ENCODE measurements around the gene TSPAN14. TPM values are rescaled to one million over a fixed set of nuclear protein-coding genes. Genes with fewer than 3 reads are reported as not detected.

The TSPAN14 gene
- total RNA-seq, 1 donor from 2014 or later = 161 TPM

- Histone ChIP-seq H3K27me3 (no peaks in the 10 kb centered on the region), H3K9me3 (no peaks in the 10 kb centered on the region), H3K4me3 (no peak overlapping the region), H3K36me3 (no peaks in the 10 kb centered on the region), H3K27ac (no peak overlapping the region), H3K4me1 (no peaks in the 10 kb centered on the region)
- TF ChIP-seq CTCF (IDR thresholded peaks at IDR 0.05) = no peak
- intact Hi-C loops (cut with DNase I) = no loop called here
- DNase-seq (ENCODE audit: low spot score in 2 of 2) = no peak
These were observed 99.9 kb downstream of the TSPAN14 start for GRCh38 chr10:80554050-80554449.

GRCh38 chr10:80555415-80555814 lies 101.3 kb downstream of the TSPAN14 start:
- intact Hi-C loops (cut with DNase I) = no loop called here
- no peaks in the 10 kb centered on the region for H3K36me3 ChIP-seq
- no peaks in the 10 kb centered on the region for H3K9me3 ChIP-seq
- H3K4me3 ChIP-seq = no peak overlapping the region
- DNase-seq (ENCODE audit: low spot score in 2 of 2) = no peak
- TF ChIP-seq CTCF (IDR thresholded peaks at IDR 0.05) = no peak
- H3K27me3 ChIP-seq = no peaks in the 10 kb centered on the region
- H3K27ac ChIP-seq = no peak overlapping the region
- no peaks in the 10 kb centered on the region for H3K4me1 ChIP-seq

GRCh38 chr10:80561950-80562349 lies 107.8 kb downstream of the TSPAN14 start:
- no peak for DNase-seq (ENCODE audit: low spot score in 2 of 2)
- H3K36me3 ChIP-seq = no peaks in the 10 kb centered on the region
- no peak overlapping the region for H3K4me3 ChIP-seq
- no peak overlapping the region for H3K27ac ChIP-seq
- H3K4me1 ChIP-seq = no peaks in the 10 kb centered on the region
- intact Hi-C loops (cut with DNase I) = no loop called here
- H3K9me3 ChIP-seq = no peaks in the 10 kb centered on the region
- no peaks in the 10 kb centered on the region for H3K27me3 ChIP-seq
- no peak for TF ChIP-seq CTCF (IDR thresholded peaks at IDR 0.05)

- Histone ChIP-seq H3K27me3 (no peaks in the 10 kb centered on the region), H3K27ac (no peak overlapping the region), H3K4me3 (no peak overlapping the region), H3K36me3 (no peaks in the 10 kb centered on the region), H3K9me3 (no peaks in the 10 kb centered on the region), H3K4me1 (no peaks in the 10 kb centered on the region)
- no peak for DNase-seq (ENCODE audit: low spot score in 2 of 2)
- TF ChIP-seq CTCF (IDR thresholded peaks at IDR 0.05) = no peak
- intact Hi-C loops (cut with DNase I) = no loop called here
These were observed 113.2 kb downstream of the TSPAN14 start for GRCh38 chr10:80567292-80567691.

- DNase-seq (ENCODE audit: low spot score in 2 of 2) = no peak
- no peaks in the 10 kb centered on the region for H3K36me3 ChIP-seq
- TF ChIP-seq CTCF (IDR thresholded peaks at IDR 0.05) = no peak
- no peaks in the 10 kb centered on the region for H3K4me1 ChIP-seq
- H3K27me3 ChIP-seq = no peaks in the 10 kb centered on the region
- no peak overlapping the region for H3K27ac ChIP-seq
- H3K4me3 ChIP-seq = no peak overlapping the region
- intact Hi-C loops (cut with DNase I) = no loop called here
- no peaks in the 10 kb centered on the region for H3K9me3 ChIP-seq
These were observed 115.2 kb downstream of the TSPAN14 start for GRCh38 chr10:80569131-80569895.

Measured in ascending aorta (tissue), 2 donors.